Left lung (tissue), 10 donors: ENCODE measurements around the gene RLIM. TPM values are rescaled to one million over a fixed set of nuclear protein-coding genes. Genes with fewer than 3 reads are reported as not detected.

Source experiments
- ATAC-seq: fragments of 200-7000 bp; cut with Tn5 transposase; one replicate; pipeline ENCODE4 v1.9.1; 2020; ENCODE audit warnings: moderate library complexity
- DNase-seq, 4 donors: peaks; one replicate each; pipeline ENCODE4 v3.0.0-alpha.2; 2013 to 2020
- H3K27ac ChIP-seq, 2 donors: fragments of 200-600 bp; sonication (generic) in 1 of 2; one replicate each; pipeline versions ENCODE4 v1.5.0 to v1.8.0; 2020 to 2021
- H3K27me3 ChIP-seq, 2 donors: fragments of 200-600 bp; sonication (generic) in 1 of 2; one replicate each; pipeline versions ENCODE4 v1.5.0 to v1.8.0; 2020 to 2021
- H3K36me3 ChIP-seq, 2 donors: fragments of 200-600 bp; sonication (generic) in 1 of 2; one replicate each; pipeline versions ENCODE4 v1.5.0 to v1.8.0; 2020 to 2021
- H3K4me1 ChIP-seq, 2 donors: fragments of 200-600 bp; one replicate each; pipeline ENCODE4 v1.8.0; 2021
- H3K4me3 ChIP-seq, 2 donors: fragments of 200-600 bp; sonication (generic) in 1 of 2; one replicate each; pipeline versions ENCODE4 v1.5.0 to v1.8.0; 2020 to 2021; ENCODE audit warnings: mild to moderate bottlenecking in 1 of 2
- H3K9me3 ChIP-seq, 2 donors: fragments of 200-600 bp; sonication (generic) in 1 of 2; one replicate each; pipeline versions ENCODE4 v1.5.0 to v1.8.0; 2020 to 2021
- intact Hi-C, 2 donors: fragments of 100-400 bp; cut with DNase I; formaldehyde crosslinking; loops; one replicate each; pipeline versions ENCODE4 v1.11.2 to v1.14.2; 2022
- polyA plus RNA-seq, 6 donors: library from polyadenylated mRNA; unstranded; fragments of 120-200 nt; gene quantifications; one replicate each; pipeline ENCODE4 v1.2.1, GENCODE V29; 2013; ENCODE audit not compliant: insufficient read length in 6 of 6
- total RNA-seq, 2 donors: library from RNA; stranded (reverse); fragmentation: NEBNext Ultra II Directional; extraction: Animal tissue kit (Norgen Biotek cat#: 25700); gene quantifications; one replicate each; pipeline ENCODE4 v1.2.1, GENCODE V29; 2021
- TF ChIP-seq, protein P1 (sequence below), 2 donors: fragments of 200-600 bp; sonication (generic) in 1 of 2; IDR thresholded peaks; one replicate each; pipeline versions ENCODE4 v1.5.0 to v1.8.0; 2021; ENCODE audit warnings: antibody characterized with exemption in 2 of 2
- donor health status: DM: no; HTN: yes; CAD: no.
- donor health status: DM: no; HTN: no; CAD: no.

Gene RLIM
- total and polyA plus RNA-seq, 8 donors = 25.3 to 40.6 (median 29.3) TPM

- TF ChIP-seq, protein P1, sequence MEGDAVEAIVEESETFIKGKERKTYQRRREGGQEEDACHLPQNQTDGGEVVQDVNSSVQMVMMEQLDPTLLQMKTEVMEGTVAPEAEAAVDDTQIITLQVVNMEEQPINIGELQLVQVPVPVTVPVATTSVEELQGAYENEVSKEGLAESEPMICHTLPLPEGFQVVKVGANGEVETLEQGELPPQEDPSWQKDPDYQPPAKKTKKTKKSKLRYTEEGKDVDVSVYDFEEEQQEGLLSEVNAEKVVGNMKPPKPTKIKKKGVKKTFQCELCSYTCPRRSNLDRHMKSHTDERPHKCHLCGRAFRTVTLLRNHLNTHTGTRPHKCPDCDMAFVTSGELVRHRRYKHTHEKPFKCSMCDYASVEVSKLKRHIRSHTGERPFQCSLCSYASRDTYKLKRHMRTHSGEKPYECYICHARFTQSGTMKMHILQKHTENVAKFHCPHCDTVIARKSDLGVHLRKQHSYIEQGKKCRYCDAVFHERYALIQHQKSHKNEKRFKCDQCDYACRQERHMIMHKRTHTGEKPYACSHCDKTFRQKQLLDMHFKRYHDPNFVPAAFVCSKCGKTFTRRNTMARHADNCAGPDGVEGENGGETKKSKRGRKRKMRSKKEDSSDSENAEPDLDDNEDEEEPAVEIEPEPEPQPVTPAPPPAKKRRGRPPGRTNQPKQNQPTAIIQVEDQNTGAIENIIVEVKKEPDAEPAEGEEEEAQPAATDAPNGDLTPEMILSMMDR (IDR thresholded peaks at IDR 0.05) = no peak
- Histone ChIP-seq H3K27ac (no peak overlapping the region), H3K4me1 (no peaks in the 10 kb centered on the region), H3K36me3 (no peaks in the 10 kb centered on the region), H3K27me3 (no peaks in the 10 kb centered on the region), H3K4me3 (no peak overlapping the region), H3K9me3 (no peaks in the 10 kb centered on the region)
- ATAC-seq (no peak), DNase-seq (no peak)
- intact Hi-C loops = loop anchor here in 1 of 2 donors (10.0 kb wide), 1 partner anchor 697 kb away; the partner anchor contains the start of gene XIST
These were observed 62.5 kb downstream of the RLIM start for GRCh38 chrX:74551934-74552333.

- Histone ChIP-seq H3K36me3 (no peaks in the 10 kb centered on the region), H3K27me3 (no peaks in the 10 kb centered on the region), H3K9me3 (no peaks in the 10 kb centered on the region), H3K4me3 (no peak overlapping the region), H3K4me1 (no peaks in the 10 kb centered on the region), H3K27ac (no peak overlapping the region)
- ATAC-seq (peak; percentile 100), DNase-seq (peak; percentile 67 to 93 (median 83))
- intact Hi-C loops = loop anchor here in 1 of 2 donors (10.0 kb wide), 1 partner anchor 696 kb away; the partner anchor contains the start of gene XIST
- TF ChIP-seq, protein P1 (IDR thresholded peaks at IDR 0.05) = peak; percentile 92 to 99
These were observed 64.1 kb downstream of the RLIM start for GRCh38 chrX:74550295-74550802.

- TF ChIP-seq, protein P1 (IDR thresholded peaks at IDR 0.05) = no peak
- Histone ChIP-seq H3K4me3 (no peak overlapping the region), H3K9me3 (no peaks in the 10 kb centered on the region), H3K36me3 (no peaks in the 10 kb centered on the region), H3K27me3 (no peaks in the 10 kb centered on the region), H3K27ac (no peak overlapping the region), H3K4me1 (no peaks in the 10 kb centered on the region)
- intact Hi-C loops = no loop called here
- DNase-seq (no peak), ATAC-seq (no peak)
These were observed 67.4 kb downstream of the RLIM start for GRCh38 chrX:74546984-74547383.

- Histone ChIP-seq H3K36me3 (no peaks in the 10 kb centered on the region), H3K27ac (no peak overlapping the region), H3K27me3 (no peaks in the 10 kb centered on the region), H3K4me1 (no peaks in the 10 kb centered on the region), H3K9me3 (no peaks in the 10 kb centered on the region), H3K4me3 (no peak overlapping the region)
- TF ChIP-seq, protein P1 (IDR thresholded peaks at IDR 0.05) = no peak
- no peak for DNase-seq
- intact Hi-C loops = no loop called here
- no peak for ATAC-seq
These were observed 68.4 kb downstream of the RLIM start for GRCh38 chrX:74545880-74546523.

DNA sequence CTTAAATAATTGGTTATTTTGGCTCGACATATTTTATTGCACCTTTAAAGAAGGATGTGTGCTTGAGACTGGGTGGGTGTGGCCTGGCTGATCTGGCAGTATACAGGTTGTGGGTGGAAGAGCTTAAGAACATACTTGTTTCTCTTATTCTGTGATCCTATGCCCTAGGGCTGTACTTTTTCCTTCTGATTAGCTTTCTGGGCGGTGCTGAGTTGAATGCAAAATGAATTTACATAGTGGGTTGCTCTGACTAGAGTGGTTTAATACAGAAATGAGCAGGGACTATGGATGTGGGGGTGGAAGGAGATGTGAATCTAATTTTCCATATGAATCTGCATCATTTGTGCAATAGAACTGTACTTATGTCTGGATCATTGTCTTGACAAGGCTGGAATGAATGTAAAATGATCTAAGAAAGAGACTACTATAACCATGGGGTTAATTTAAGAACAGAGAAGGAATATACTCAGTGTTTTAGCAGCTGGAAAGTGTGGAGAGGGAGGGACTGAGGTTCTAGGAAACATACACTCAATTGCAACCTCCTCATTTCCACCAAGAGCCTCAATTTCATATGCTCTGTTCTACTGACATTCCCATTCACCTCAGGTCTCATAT, 73.7 kb downstream of the RLIM start:
- ATAC-seq = no peak
- intact Hi-C loops = no loop called here
- no peak overlapping the region for H3K4me3 ChIP-seq

More for the DNA sequence above, 73.7 kb downstream of the RLIM start:
- no peaks in the 10 kb centered on the region for H3K9me3 ChIP-seq
- TF ChIP-seq, protein P1 (IDR thresholded peaks at IDR 0.05) = no peak
- DNase-seq = no peak
- H3K27me3 ChIP-seq = no peaks in the 10 kb centered on the region
- no peaks in the 10 kb centered on the region for H3K4me1 ChIP-seq
- H3K27ac ChIP-seq = no peak overlapping the region
- H3K36me3 ChIP-seq = no peaks in the 10 kb centered on the region
